ENCODE data around the gene SURF1.
A peak's percentile ranks its signal among the peaks of the same experiment; 100 is the strongest.

The SURF1 gene

DNA sequence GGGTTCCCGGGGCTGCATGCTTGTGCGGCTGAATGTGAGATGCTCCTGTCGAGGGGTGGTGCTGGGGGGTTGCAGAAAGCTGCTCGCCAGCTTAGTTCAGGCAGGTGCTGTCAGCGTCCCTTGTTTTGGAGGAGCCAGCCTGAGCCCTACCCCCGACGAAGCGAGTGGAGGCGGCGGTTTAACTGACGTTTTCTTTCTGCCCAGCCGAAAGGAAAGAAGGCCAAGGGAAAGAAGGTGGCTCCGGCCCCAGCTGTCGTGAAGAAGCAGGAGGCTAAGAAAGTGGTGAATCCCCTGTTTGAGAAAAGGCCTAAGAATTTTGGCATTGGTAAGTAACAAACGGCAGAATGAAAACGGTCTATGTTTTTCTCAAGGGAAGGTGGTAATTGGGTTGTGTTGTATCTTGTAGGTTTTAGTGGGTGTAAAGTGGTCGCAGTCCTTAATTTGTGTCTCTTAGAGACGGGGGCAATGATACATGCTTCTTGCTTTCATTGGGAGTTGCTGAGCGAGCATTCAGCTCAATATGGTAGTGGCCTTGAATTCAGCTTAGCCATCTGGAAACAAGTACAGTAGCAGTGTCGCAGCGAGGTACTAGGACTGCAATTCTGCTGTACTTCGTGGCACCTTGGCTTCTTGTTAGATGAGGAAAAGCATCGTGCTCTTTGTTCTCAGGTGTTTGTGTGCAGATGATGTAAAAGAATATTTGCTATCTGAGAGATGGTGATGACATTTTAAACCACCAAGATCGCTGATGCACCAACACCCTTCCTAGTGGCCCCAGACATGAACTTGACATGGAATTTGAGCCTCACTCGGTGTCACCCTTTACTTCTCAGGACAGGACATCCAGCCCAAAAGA is 7.3 kb downstream of the SURF1 start:
- peak; percentile 30 to 48 for DNase-seq
- TF ChIP-seq POLR2A (IDR thresholded peaks at IDR 0.05; ENCODE audit: low read length) (no peak), GATA1 (IDR thresholded peaks at IDR 0.05; ENCODE audit: low read depth, low read length) (no peak)

DNA sequence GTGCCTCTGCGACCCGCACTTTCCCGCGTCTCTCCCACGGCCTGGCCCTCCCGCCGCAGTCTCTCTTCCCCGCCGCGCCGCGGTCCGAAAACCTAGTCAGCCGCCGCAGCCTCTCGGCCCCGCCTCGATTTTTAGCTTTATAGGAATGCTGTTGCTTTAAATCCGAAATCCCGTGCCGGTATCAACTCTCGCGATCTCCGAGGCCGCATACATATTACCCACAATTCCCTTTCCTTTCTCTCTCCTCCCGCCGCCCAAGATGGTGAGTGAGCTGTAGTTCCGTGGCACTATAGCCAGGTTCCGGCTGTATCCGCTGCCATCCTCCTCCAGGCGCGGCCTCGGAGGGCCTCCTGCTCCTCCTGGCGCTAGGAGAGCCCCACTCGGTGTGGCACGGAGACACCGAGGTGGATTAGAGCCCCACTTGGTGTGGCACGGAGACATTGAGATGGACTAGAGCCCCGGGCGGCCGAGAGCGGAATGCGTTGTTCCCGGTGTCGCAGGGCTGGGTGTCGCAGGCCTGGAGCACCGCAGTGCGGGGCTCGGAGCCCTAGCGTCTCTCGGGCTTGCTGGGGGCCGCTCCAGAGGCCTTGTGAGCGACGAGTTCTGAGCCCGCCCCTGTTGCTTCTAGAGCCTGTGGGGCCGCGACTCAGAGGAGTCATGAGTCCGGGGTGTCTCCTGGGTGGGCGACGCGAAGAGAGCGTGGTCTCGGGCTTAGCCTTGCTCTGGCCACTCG is 8.1 kb downstream of the SURF1 start, which contains the start of the genes MED22 and RPL7A:
Gene MED22 (minus strand): TSS at position 147 of the 733 bp plus-strand sequence. CDS start 1,469 bp downstream, outside the sequence.
Gene RPL7A (plus strand): TSS at position 234 of the 733 bp plus-strand sequence. CDS start 26 bp downstream, at position 260.
- peak; percentile 96 to 97 for DNase-seq
- no peak for TF ChIP-seq GATA1 (IDR thresholded peaks at IDR 0.05; ENCODE audit: low read depth, low read length)
- peak; percentile 98 for TF ChIP-seq POLR2A (IDR thresholded peaks at IDR 0.05; ENCODE audit: low read length)

GRCh38 chr9:133347515-133347984 is 8.7 kb downstream of the SURF1 start:
- DNase-seq: peak; percentile 77 to 78
- no peak for TF ChIP-seq POLR2A (IDR thresholded peaks at IDR 0.05; ENCODE audit: low read length)
- no peak for TF ChIP-seq GATA1 (IDR thresholded peaks at IDR 0.05; ENCODE audit: low read depth, low read length)

GRCh38 chr9:133346021-133346785 is 10.1 kb downstream of the SURF1 start:
- no peak for DNase-seq
- TF ChIP-seq GATA1 (IDR thresholded peaks at IDR 0.05; ENCODE audit: low read depth, low read length): no peak
- no peak for TF ChIP-seq POLR2A (IDR thresholded peaks at IDR 0.05; ENCODE audit: low read length)

- no peak for TF ChIP-seq GATA1 (IDR thresholded peaks at IDR 0.05; ENCODE audit: low read depth, low read length)
- no peak for TF ChIP-seq POLR2A (IDR thresholded peaks at IDR 0.05; ENCODE audit: low read length)
- no peak for DNase-seq
These were observed 10.7 kb downstream of the SURF1 start for GRCh38 chr9:133345596-133345995.

DNA sequence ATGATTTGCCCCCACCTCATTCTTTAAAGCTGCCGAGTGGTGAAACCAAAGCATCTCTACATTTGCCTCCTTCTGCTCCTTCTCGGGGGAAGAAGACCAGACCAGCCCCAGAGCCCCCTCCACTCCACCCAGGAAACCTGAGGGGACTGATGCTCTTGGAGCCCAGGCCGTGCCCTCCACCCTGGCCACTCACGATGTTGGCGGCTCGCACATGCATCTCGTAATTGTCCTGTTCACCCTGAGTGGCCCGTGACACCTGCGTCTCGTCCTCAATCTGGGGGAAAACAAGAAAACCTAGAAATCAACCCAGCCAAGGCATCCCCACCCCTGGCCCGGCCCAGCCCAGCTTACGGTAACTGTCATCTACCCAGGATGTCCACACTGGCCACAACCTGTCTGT is 11.3 kb downstream of the SURF1 start:
- DNase-seq: no peak
- TF ChIP-seq POLR2A (IDR thresholded peaks at IDR 0.05; ENCODE audit: low read length) (no peak), GATA1 (IDR thresholded peaks at IDR 0.05; ENCODE audit: low read depth, low read length) (no peak)

DNA sequence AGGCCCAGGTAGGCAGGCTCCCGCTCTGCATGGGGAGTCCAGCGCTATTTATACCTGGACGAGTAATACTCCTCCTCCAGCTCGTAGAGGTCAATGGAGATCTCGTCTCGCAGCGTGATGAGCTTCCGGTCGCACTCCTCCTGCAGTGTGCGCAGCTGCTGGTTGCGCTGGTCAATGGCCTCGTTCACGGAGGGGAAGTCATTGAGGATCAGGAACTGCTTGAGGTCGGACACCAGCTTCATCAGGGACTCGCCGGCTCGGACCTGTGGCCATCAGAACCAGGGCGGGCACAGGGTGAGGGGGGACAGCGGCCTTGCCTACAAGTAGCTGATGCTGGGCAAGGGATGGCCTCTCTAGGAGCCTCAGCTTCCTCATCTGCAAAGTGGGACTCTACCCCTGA is 12.2 kb downstream of the SURF1 start:
- TF ChIP-seq POLR2A (IDR thresholded peaks at IDR 0.05; ENCODE audit: low read length): no peak
- TF ChIP-seq GATA1 (IDR thresholded peaks at IDR 0.05; ENCODE audit: low read depth, low read length): no peak
- DNase-seq: no peak

DNA sequence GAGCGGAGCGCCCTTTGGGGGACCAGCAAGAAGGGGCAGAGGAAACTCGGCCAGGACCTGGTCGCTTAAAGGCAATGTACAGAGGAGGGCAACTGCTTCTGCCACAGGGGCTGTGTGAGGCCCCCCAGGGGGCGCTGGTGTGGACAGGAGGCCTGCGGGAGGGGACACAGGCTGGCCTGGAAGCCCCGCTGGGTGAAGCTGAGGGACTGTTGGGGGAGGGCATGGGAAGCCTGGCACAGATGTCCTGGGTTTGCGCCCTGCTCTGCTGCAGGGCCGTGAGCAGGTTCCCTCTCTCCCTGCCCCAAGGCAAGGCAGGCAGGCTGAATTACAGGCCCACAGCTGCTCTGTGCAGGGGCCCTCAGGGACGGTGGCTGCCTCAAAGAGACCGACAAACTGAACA is 13.7 kb downstream of the SURF1 start:
- peak in 1 of 2 experiments; percentile 20 for DNase-seq
- TF ChIP-seq GATA1 (IDR thresholded peaks at IDR 0.05; ENCODE audit: low read depth, low read length) (no peak), POLR2A (IDR thresholded peaks at IDR 0.05; ENCODE audit: low read length) (no peak)

GRCh38 chr9:133342069-133342406 is 14.2 kb downstream of the SURF1 start:
- DNase-seq: no peak
- TF ChIP-seq POLR2A (IDR thresholded peaks at IDR 0.05; ENCODE audit: low read length) (no peak), GATA1 (IDR thresholded peaks at IDR 0.05; ENCODE audit: low read depth, low read length) (no peak)

DNA sequence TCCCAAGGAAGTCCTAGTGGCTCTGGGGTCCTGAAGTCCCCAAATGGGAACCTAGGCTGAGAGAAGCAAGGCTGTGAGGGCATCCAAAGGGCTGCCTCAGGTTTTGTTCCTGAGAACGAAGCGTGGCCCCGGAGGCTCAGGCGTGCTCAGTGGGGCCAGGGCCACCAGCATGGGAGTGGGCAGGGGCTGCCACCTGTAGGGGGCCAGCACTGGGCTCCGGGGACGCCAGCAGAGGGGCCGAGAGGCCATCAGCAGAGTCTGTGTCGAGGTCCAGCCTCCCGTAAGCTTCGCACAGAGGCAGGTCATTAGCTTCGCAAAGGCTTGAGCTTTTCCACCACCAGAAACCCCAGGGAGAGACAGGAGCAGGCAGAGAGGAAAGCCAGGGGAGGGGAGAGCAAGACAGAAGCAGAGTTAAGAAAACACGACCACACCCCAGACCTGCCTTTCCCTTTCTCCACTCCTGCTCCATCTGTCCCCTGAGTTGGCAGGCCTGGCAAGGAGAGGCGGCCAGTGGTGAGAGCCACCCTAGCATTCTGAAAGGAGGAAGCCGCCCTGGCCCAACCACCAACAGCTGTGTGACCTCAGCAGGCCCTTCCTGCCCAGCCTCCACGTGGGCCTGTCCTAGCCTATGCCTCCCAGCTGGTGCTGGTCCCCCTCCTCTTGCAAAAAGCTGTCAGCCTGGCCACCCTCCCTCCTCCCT is 14.8 kb downstream of the SURF1 start:
- no peak for DNase-seq
- TF ChIP-seq GATA1 (IDR thresholded peaks at IDR 0.05; ENCODE audit: low read depth, low read length): no peak

GRCh38 chr9:133340916-133341315 is 15.4 kb downstream of the SURF1 start:
- DNase-seq: no peak
- TF ChIP-seq GATA1 (IDR thresholded peaks at IDR 0.05; ENCODE audit: low read depth, low read length) (no peak), POLR2A (IDR thresholded peaks at IDR 0.05; ENCODE audit: low read length) (no peak)

DNA sequence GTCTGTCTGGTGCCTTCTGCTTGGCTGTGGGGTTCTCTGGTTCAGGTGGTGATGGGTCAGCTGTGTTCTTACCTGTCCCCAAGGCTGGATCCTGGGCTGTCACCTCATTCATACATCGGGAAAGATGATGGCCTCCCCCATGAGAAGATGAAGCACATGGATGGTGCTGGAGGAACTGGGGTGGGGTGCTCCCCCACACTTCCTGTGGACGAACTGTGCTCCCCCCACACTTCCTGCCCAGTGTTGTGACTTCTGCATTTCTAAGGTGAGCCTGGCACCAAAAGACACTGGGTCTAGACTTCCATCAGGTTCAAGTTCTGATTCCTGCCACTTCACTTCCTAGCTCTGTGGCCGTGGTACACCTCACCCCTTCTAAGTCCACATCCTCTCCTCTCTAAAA is 16.0 kb downstream of the SURF1 start:
- no peak for DNase-seq
- TF ChIP-seq POLR2A (IDR thresholded peaks at IDR 0.05; ENCODE audit: low read length) (no peak), GATA1 (IDR thresholded peaks at IDR 0.05; ENCODE audit: low read depth, low read length) (no peak)

DNA sequence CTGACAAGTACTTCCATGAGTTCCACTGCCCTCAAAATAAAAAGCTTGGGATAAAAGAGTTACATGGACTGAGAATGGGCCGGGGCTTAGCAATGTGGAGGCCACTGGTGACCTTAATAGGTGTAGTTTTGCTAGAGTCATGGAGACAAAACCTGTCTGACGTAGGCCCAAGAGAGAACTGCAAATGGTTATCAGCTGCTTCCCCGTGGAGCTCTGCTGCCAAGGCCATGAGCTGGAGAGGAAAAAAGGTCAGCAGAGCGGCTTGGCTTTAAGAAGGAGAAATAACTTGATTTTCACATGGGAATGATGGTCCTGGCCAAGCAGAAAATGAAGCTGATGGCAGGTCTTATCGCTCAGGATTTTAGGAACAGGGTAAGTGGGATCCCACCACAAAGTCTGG is 16.6 kb downstream of the SURF1 start:
- no peak for DNase-seq
- TF ChIP-seq POLR2A (IDR thresholded peaks at IDR 0.05; ENCODE audit: low read length) (no peak), GATA1 (IDR thresholded peaks at IDR 0.05; ENCODE audit: low read depth, low read length) (no peak)
